Measurements from ENCODE around the gene CAMK1D.

The CAMK1D gene

GRCh38 chr10:12531305-12532220 is 182.2 kb downstream of the CAMK1D start:
- H3K4me3 ChIP-seq (ENCODE audit: low read depth, low read length) = no peak overlapping the region
- no peaks in the 10 kb centered on the region for H3K36me3 ChIP-seq
- no peaks in the 10 kb centered on the region for H3K9me3 ChIP-seq (ENCODE audit: severe bottlenecking)
- DNase-seq = no peak
- no peak for TF ChIP-seq CTCF (IDR thresholded peaks at IDR 0.05; ENCODE audit: low read depth, low read length)
- H3K27ac ChIP-seq = no peak overlapping the region
- no peaks in the 10 kb centered on the region for H3K27me3 ChIP-seq (ENCODE audit: insufficient read depth, low read depth, severe bottlenecking)

- no peak for TF ChIP-seq CTCF (IDR thresholded peaks at IDR 0.05; ENCODE audit: low read depth, low read length)
- H3K4me3 ChIP-seq (ENCODE audit: low read depth, low read length) = no peak overlapping the region
- H3K27ac ChIP-seq = no peak overlapping the region
- DNase-seq = no peak
- H3K27me3 ChIP-seq (ENCODE audit: insufficient read depth, low read depth, severe bottlenecking) = no peaks in the 10 kb centered on the region
- no peaks in the 10 kb centered on the region for H3K9me3 ChIP-seq (ENCODE audit: severe bottlenecking)
- no peaks in the 10 kb centered on the region for H3K36me3 ChIP-seq
Observed at GRCh38 chr10:12533151-12533550, 183.8 kb downstream of the CAMK1D start.

- Histone ChIP-seq H3K4me3 (ENCODE audit: low read depth, low read length) (no peak overlapping the region), H3K36me3 (no peaks in the 10 kb centered on the region), H3K27ac (no peak overlapping the region), H3K9me3 (ENCODE audit: severe bottlenecking) (no peaks in the 10 kb centered on the region), H3K27me3 (ENCODE audit: insufficient read depth, low read depth, severe bottlenecking) (no peaks in the 10 kb centered on the region)
- DNase-seq = no peak
- TF ChIP-seq CTCF (IDR thresholded peaks at IDR 0.05; ENCODE audit: low read depth, low read length) = no peak
Observed at GRCh38 chr10:12533723-12534122, 184.4 kb downstream of the CAMK1D start.

- no peak for TF ChIP-seq CTCF (IDR thresholded peaks at IDR 0.05; ENCODE audit: low read depth, low read length)
- Histone ChIP-seq H3K9me3 (ENCODE audit: severe bottlenecking) (no peaks in the 10 kb centered on the region), H3K27ac (no peak overlapping the region), H3K36me3 (no peaks in the 10 kb centered on the region), H3K4me3 (ENCODE audit: low read depth, low read length) (no peak overlapping the region), H3K27me3 (ENCODE audit: insufficient read depth, low read depth, severe bottlenecking) (no peaks in the 10 kb centered on the region)
- DNase-seq = no peak
Observed at GRCh38 chr10:12534824-12535223, 185.5 kb downstream of the CAMK1D start.

- DNase-seq = no peak
- no peak for TF ChIP-seq CTCF (IDR thresholded peaks at IDR 0.05; ENCODE audit: low read depth, low read length)
- H3K4me3 ChIP-seq (ENCODE audit: low read depth, low read length) = no peak overlapping the region
- no peaks in the 10 kb centered on the region for H3K27me3 ChIP-seq (ENCODE audit: insufficient read depth, low read depth, severe bottlenecking)
- H3K27ac ChIP-seq = no peak overlapping the region
- no peaks in the 10 kb centered on the region for H3K36me3 ChIP-seq
- no peaks in the 10 kb centered on the region for H3K9me3 ChIP-seq (ENCODE audit: severe bottlenecking)
Observed at GRCh38 chr10:12535656-12536055, 186.3 kb downstream of the CAMK1D start.

All from WERI-Rb-1 (cell line).